Mononuclear cell (primary cell): ENCODE data around the gene DOCK6. TPM values are rescaled to one million over a fixed set of nuclear protein-coding genes. Genes with fewer than 3 reads are reported as not detected.

ENCODE experiments used
- H3K27me3 ChIP-seq: 2 replicates; pipeline ENCODE4 v1.6.0; 2011; ENCODE audit warnings: low read length, control low read depth; ENCODE audit not compliant: insufficient read depth
- H3K4me1 ChIP-seq: 2 replicates; pipeline ENCODE4 v1.5.1; 2011; ENCODE audit warnings: mild to moderate bottlenecking, low read length, control low read depth; ENCODE audit not compliant: insufficient read depth
- H3K4me3 ChIP-seq: 2 replicates; pipeline ENCODE4 v1.5.1; 2011; ENCODE audit warnings: mild to moderate bottlenecking, low read length, moderate library complexity
- H3K9me3 ChIP-seq: 2 replicates; pipeline ENCODE4 v1.5.1; 2011; ENCODE audit warnings: low read depth, mild to moderate bottlenecking, control low read depth, low read length
- total RNA-seq: library from RNA; depleted of rRNA; stranded (reverse); fragments of >200 nt; gene quantifications from one replicate; pipeline ENCODE4 v1.2.3, GENCODE V29; 2012

Gene DOCK6
- total RNA-seq, 1 donor = 0.10 TPM

DNA sequence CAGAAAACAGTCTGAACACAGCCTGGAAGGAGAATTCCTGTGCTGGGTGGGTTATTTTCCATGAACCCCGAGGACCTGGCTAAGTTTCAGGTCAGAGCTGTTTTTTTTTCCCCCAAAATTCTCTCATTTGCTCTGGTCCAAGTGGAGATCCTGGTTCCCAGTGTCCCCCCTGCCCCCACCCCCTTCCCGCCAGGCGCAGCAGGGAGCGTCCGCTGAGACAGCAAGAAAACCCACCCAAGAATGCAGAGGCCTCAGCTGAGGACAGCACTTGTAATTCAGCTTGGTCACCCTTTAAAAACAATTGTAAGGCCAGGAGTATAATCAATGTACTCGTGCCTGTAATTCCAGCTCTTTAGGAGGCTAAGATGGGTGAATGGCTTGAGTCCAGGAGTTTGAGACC lies 22.2 kb upstream of the DOCK6 start:
- H3K4me1 ChIP-seq = peaks cover 9% of the 10 kb centered on the region
- no peaks in the 10 kb centered on the region for H3K9me3 ChIP-seq
- peaks cover 25% of the 10 kb centered on the region for H3K27me3 ChIP-seq
- H3K4me3 ChIP-seq = no peak overlapping the region

DNA sequence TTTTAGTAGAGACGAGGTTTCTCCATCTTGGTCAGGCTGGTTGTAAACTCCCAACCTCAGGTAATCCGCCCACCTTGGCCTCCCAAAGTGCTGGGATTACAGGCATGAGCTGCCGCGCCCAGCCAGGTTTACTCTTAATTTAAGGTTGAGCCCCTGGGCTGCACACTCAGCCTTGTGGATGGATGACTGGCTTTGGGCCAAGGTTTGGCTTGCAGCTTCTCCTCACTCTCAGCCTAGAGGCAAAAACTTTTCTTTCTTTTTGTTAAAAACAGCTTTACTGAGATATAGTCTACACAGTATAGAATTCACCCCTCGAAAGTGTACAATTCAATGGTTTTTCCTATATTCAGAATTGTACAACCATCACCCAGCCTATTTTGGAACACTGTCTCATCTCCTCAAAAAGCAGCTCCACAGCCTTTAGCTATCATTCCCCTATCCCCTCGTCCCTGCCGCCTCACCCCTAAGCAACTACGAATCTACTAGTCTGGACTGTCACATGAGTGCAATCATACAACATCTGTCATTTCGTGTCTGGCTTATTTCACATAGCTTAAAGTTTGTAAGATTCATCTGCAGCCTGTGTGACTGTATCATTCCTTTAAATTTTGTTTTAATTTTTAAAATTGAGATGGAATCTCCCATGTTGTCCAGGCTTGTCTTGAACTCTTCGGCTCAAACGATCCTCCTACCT lies 19.2 kb upstream of the DOCK6 start:
- Histone ChIP-seq H3K9me3 (no peaks in the 10 kb centered on the region), H3K4me1 (peaks cover 15% of the 10 kb centered on the region), H3K4me3 (no peak overlapping the region), H3K27me3 (peaks cover 31% of the 10 kb centered on the region)

DNA sequence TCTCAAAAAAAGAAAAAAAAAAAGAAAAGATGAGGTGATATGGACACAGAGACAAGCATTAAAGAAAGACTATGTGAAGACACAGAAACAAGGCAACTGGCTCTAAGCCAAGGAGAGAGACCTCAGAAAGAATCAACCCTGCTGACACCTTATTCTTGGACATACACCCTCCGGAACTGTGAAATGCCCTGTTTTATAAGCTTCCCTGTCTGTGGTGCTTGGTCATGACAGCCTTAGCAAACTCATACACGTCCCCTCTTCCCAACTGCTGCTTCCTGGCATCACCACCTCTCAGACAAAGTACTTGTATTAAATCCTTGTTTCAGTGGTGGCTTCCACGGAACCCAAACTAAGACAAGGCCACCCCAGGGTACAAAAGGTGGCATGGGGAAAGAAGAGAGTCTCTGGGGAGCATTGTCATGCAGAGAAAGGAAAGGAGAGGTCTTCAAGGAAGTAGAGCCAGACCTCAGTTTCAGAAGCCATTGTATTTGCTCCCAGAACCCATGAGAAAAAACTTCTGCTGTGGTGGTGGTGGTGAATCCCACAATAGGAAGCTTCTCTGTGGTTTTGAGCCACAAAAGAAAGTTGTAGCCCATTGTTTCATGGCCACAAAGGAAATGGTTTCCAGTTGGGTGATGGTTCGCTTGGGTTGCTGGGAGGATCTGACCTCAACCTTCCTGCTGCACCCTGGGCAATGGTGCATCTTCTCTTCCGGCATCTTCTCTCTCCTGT lies 17.3 kb upstream of the DOCK6 start:
- H3K27me3 ChIP-seq = peaks cover 39% of the 10 kb centered on the region
- H3K4me1 ChIP-seq = peaks cover 15% of the 10 kb centered on the region
- H3K4me3 ChIP-seq = no peak overlapping the region
- H3K9me3 ChIP-seq = no peaks in the 10 kb centered on the region

DNA sequence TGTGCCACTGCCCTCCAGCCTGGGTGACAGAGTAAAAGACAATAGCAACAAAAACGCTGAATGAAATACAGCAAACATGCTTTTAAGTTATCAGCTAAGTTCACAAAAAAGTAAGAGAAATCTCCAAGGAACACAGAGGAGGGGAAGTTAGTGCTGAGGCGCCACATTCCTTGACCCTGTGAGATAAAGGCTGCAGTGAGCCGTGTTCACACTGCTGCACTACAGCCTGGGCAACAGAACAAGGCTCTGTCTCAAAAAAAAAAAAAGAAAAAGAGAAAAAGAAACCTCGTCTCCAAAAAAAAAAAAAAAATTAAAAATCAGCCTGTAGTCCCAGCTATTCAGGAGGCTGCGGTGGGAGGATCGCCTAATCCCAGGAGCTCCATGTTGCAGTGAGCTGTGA lies 16.3 kb upstream of the DOCK6 start:
- Histone ChIP-seq H3K27me3 (peaks cover 43% of the 10 kb centered on the region), H3K4me1 (peaks cover 15% of the 10 kb centered on the region), H3K4me3 (no peak overlapping the region), H3K9me3 (no peaks in the 10 kb centered on the region)

DNA sequence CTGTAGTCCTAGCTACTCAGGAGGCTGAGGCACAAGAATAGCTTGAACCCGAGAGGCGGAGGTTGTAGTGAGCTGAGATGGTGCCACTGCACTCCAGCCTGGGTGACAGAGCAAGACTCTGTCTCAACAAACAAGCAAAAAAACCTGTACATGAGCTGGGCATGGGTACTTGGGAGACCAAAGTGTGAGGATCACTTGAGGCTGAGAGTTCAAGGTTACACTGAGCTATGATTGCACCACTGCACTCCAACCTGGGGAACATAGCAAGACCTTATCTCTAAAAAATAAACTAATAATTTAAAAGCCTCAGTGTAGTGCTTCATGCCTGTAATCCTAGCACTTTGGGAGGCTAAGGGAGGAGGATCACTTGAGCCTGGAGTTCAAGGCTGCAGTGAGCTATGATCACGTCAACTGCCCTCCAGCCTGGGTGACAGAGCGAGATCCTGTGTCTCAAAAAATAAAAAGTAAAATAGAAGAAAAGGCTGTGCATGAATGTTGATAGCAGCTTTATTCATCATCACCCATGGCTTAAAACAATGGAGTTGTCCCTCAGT lies 12.3 kb upstream of the DOCK6 start:
- Histone ChIP-seq H3K9me3 (no peaks in the 10 kb centered on the region), H3K4me1 (peaks cover 6% of the 10 kb centered on the region)

DNA sequence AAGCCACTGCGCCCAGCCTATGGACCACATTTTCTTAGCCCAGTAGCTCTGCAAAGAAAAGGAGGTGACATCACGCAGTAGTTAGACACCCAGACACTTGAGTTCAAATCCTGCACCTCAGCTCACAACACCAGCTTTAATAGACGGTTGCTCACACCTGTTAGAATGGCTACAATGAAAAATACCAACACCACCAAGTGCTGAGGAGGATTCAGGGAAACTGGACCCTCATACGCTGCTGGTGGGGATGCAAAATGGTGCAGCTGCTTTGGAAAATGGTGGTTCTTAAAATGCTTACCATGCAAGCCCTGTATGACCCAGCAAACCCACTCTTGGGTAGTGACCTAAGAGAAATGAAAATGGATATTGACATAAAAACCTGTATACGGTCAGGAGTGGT lies 11.7 kb upstream of the DOCK6 start:
- H3K27me3 ChIP-seq = peaks cover 30% of the 10 kb centered on the region
- H3K9me3 ChIP-seq = no peaks in the 10 kb centered on the region
- H3K4me1 ChIP-seq = peaks cover under 1% of the 10 kb centered on the region
- no peak overlapping the region for H3K4me3 ChIP-seq

More for the DNA sequence above, 12.3 kb upstream of the DOCK6 start:
- Histone ChIP-seq H3K27me3 (peaks cover 27% of the 10 kb centered on the region), H3K4me3 (no peak overlapping the region)

DNA sequence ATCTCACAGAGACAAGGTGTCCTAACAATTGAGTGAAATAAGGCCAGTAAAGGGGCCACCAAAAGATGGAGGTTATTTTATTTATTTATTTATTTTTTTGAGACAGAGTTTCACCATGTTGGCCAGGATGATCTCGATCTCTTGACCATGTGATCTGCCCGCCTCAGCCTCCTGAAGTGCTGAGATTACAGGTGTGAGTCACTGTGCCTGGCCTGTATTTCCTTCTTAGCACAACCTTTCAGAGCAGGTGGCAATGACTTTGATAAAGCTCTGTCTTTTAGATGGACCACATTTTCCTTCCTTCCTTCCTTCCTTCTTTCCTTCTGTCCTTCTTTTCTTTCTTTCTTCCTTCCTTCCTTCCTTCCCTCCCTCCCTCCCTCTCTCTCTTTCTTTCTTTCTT lies 11.0 kb upstream of the DOCK6 start:
- H3K4me1 ChIP-seq = no peaks in the 10 kb centered on the region
- no peaks in the 10 kb centered on the region for H3K9me3 ChIP-seq
- peaks cover 32% of the 10 kb centered on the region for H3K27me3 ChIP-seq
- H3K4me3 ChIP-seq = no peak overlapping the region

DNA sequence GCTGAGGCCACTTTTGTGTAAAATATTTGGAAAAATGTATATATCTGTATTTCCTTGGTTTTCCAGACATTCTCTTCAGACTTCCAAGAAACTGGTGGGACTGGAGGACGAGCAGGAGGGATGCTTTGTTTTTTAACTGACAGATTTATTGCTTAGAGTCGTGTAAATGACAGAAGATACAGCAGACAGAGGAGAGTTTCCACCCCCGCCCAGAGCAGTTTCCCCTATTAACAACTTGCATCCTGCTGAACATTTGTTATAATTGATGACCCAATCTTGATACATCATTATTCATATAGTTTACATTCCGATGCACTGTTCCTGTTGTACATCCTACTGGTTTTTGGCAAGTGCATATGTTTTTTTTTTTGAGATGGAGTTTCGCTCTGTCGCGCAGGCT lies 7.1 kb upstream of the DOCK6 start:
- H3K4me3 ChIP-seq = no peak overlapping the region
- H3K27me3 ChIP-seq = peaks cover 17% of the 10 kb centered on the region
- no peaks in the 10 kb centered on the region for H3K9me3 ChIP-seq
- no peaks in the 10 kb centered on the region for H3K4me1 ChIP-seq

DNA sequence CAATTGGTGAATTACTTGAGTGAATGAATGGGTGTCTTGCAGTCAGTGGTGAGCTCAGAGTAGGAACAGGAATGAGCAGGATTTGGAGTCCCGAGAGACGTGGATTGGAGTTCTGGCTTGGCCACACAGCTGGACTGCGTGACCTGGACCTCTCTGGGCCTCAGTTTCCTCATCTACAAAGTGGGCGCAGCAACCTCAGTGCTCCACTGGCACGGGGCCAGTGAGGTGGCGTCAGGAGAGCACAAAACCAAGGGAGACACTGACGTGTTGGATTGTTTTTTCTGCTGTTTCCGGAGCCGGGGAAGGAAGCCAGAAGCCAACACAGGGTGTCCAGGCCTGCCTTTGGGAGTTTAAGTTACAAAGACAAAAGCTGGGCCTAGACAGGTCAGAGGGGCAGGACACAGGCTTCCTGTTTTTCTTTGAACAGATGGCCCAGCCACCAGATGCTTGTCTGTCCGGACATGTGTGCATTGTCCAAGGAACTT lies 6.5 kb upstream of the DOCK6 start:
- H3K27me3 ChIP-seq = peaks cover 12% of the 10 kb centered on the region

DNA sequence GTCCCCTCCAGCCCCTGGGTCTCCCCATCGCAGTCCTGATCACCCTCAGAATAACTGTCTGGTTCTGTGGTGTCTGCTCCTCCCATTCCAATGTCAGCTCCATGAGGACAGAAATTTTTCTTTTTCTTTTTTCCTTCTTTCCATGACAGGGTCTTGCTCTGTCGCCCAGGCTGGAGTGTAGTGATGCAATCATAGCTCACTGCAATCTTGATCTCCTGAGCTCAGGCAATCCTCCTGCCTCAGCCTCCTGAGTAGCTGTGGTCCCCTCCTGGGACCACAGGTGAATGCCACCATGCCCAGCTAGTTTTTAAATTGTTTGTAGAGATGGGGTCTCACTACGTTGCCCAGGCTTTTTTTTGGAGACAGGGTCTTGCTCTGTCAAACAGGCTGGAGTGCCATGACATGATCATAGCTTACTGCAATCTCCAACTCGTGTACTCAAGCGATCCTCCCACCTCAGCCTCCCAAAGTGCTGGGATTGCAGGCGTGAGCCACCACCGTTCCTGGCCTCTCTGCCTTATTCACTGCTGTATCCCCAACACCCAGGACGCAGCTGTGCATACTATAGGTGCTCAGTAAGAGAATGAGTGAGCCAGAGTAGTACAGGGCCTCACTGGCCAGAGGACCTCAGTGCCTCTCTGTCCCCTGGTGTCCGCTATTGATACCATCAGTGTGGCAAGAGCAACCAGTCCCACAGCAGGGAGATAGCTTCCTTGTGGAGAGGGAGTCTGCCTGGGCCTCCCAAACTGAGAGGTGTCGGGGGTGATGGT lies 5.2 kb upstream of the DOCK6 start:
- H3K27me3 ChIP-seq = peaks cover 23% of the 10 kb centered on the region
- no peaks in the 10 kb centered on the region for H3K9me3 ChIP-seq
- H3K4me3 ChIP-seq = no peak overlapping the region
- H3K4me1 ChIP-seq = peaks cover 2% of the 10 kb centered on the region

More for the DNA sequence above, 6.5 kb upstream of the DOCK6 start:
- no peaks in the 10 kb centered on the region for H3K9me3 ChIP-seq
- no peak overlapping the region for H3K4me3 ChIP-seq
- no peaks in the 10 kb centered on the region for H3K4me1 ChIP-seq

DNA sequence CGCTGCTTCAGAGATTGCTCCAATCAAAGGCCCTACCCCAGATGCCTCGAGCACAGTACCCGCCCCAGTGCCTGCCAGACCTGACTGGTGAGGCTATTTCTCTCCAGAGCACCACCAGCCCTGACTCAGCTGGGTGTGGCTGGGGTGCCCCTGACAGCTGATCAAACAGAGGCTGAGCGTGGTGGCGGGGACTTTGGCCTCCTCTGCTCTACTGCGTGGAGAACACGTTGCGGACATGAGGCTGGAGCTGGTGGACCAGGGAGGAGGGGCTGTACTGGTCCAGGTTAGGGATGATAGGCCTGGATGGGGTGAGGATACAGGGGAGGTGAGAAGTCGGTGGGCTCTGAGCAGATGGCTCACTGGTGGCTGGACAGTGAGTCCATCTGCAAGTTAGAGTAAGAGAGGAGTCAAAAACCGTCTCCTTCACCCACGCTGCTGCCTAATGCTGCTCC lies 3.5 kb upstream of the DOCK6 start:
- Histone ChIP-seq H3K27me3 (peaks cover 33% of the 10 kb centered on the region), H3K4me3 (no peak overlapping the region), H3K4me1 (peaks cover 6% of the 10 kb centered on the region), H3K9me3 (no peaks in the 10 kb centered on the region)

DNA sequence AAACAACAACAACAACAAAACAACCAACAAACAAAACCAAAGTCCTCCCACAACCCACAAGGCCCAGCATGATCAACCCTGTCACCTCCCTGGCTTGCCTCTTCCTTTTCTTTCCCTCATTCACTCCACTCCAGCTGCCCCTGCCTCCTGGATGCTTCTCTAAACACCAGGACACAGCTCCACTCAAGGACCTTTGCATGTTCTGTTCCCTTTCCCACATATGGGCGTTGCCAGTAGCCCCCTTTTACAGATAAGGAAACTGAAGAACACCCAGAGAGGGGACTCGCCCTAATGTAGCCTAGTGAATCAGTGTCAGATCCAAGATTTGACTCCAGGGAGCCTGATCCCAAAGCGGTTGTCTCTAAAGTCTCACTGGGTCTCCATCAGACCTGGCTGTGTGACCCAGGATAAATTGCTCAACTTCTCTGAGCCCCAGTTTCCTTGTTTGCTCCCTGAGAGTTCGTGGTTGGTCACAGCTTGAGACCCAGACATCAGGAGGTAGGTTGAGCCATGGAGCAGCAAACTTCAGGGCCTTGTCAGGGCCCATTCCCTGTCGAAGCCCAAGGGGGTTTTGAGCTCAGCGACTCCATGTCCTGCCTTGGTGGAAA lies 3.0 kb upstream of the DOCK6 start:
- Histone ChIP-seq H3K27me3 (peaks cover 33% of the 10 kb centered on the region), H3K9me3 (no peaks in the 10 kb centered on the region), H3K4me1 (peaks cover 6% of the 10 kb centered on the region), H3K4me3 (no peak overlapping the region)

DNA sequence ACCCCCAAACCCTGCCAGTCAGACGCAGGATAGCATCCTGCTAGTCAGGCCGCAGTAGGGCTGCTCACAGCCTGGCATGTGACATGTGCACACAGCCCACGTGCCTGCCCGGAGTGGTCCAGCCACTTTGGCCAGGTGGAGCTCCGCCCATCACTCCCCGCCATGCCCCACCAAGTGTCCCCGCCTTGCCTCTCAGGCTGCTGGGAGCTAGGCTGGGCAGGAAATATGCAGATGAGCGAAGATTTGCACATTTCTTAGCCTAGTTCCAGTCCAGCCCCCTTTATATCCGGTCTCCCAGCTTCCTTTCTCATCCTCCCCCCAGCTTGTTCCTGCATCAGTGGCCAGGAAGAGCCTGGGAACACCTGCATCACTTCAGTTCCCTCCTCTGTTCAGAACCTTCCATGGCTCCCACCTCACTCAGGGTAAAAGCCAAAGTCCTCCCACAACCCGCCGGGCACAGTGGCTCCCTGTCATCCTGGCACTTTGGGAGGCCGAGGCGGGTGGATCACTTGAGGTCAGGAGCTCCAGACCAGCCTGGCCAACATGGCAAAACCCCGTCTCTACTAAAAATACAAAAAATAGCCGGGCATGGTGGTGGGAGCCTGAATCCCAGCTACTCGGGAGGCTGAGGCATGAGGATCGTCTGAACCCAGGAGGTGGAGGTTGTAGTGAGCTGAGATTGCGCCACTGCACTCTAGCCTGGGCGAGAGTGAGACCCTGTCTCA lies 2.3 kb upstream of the DOCK6 start:
- Histone ChIP-seq H3K9me3 (no peaks in the 10 kb centered on the region), H3K4me3 (no peak overlapping the region), H3K4me1 (peaks cover 6% of the 10 kb centered on the region), H3K27me3 (peaks cover 33% of the 10 kb centered on the region)

DNA sequence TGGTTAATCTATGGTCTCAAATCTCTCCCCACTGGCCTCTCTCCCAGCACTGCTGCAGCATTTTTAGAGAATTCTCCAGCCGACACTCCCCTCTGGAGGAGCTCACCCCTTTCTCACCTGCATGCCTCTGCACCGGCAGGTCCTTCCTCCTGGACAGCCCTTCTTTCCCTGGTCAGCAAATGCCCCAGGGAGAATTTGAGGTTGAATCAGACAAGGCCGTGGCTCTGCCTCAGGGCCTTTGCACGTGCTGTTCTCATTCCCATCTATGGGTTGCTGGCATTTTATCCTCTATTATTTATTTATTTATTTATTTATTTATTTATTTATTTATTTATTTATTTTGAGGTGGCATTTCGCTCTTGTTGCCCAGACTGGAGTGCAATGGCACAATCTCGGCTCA lies 1.4 kb upstream of the DOCK6 start:
- Histone ChIP-seq H3K9me3 (no peaks in the 10 kb centered on the region), H3K4me3 (no peak overlapping the region), H3K4me1 (peaks cover 6% of the 10 kb centered on the region), H3K27me3 (peaks cover 27% of the 10 kb centered on the region)
